Measurements from ENCODE around the gene SIGLEC14.
"Not testable (repeated sequence)": the region's sequence is repeated elsewhere in the genome, so short reads cannot be mapped to it uniquely, and the experiment has no call there.

The SIGLEC14 gene

GRCh38 chr19:51687791-51688670 lies 41.4 kb upstream of the SIGLEC14 start:
- intact Hi-C loops (cut with micrococcal nuclease) = no loop called here
- H3K9me3 Mint-ChIP-seq = no peaks in the 10 kb centered on the region
- peaks cover 77% of the 10 kb centered on the region for H3K27me3 Mint-ChIP-seq
- no peaks in the 10 kb centered on the region for H3K36me3 Mint-ChIP-seq (ENCODE audit: low read depth)
- H3K27ac Mint-ChIP-seq = peak overlapping the region; percentile 13
- peaks cover 39% of the 10 kb centered on the region for H3K4me1 Mint-ChIP-seq (ENCODE audit: low read depth)
- H3K4me3 Mint-ChIP-seq = peak overlapping the region; percentile 63

GRCh38 chr19:51686171-51686570 lies 39.5 kb upstream of the SIGLEC14 start:
- H3K4me1 Mint-ChIP-seq (ENCODE audit: low read depth) = peaks cover 29% of the 10 kb centered on the region
- H3K9me3 Mint-ChIP-seq = no peaks in the 10 kb centered on the region
- intact Hi-C loops (cut with micrococcal nuclease) = no loop called here
- no peaks in the 10 kb centered on the region for H3K36me3 Mint-ChIP-seq (ENCODE audit: low read depth)
- H3K27ac Mint-ChIP-seq = no peak overlapping the region
- H3K27me3 Mint-ChIP-seq = peaks cover 77% of the 10 kb centered on the region
- no peak overlapping the region for H3K4me3 Mint-ChIP-seq

- peaks cover 79% of the 10 kb centered on the region for H3K27me3 Mint-ChIP-seq
- H3K4me1 Mint-ChIP-seq (ENCODE audit: low read depth) = no peaks in the 10 kb centered on the region
- H3K9me3 Mint-ChIP-seq = no peaks in the 10 kb centered on the region
- no peaks in the 10 kb centered on the region for H3K36me3 Mint-ChIP-seq (ENCODE audit: low read depth)
- H3K4me3 Mint-ChIP-seq = no peak overlapping the region
- intact Hi-C loops (cut with micrococcal nuclease) = no loop called here
- no peak overlapping the region for H3K27ac Mint-ChIP-seq
These were observed 34.8 kb upstream of the SIGLEC14 start for GRCh38 chr19:51681286-51681941.

GRCh38 chr19:51680474-51680873 lies 33.8 kb upstream of the SIGLEC14 start:
- no peak overlapping the region for H3K4me3 Mint-ChIP-seq
- no peaks in the 10 kb centered on the region for H3K9me3 Mint-ChIP-seq
- peaks cover 79% of the 10 kb centered on the region for H3K27me3 Mint-ChIP-seq
- intact Hi-C loops (cut with micrococcal nuclease) = no loop called here
- no peaks in the 10 kb centered on the region for H3K36me3 Mint-ChIP-seq (ENCODE audit: low read depth)
- no peaks in the 10 kb centered on the region for H3K4me1 Mint-ChIP-seq (ENCODE audit: low read depth)
- no peak overlapping the region for H3K27ac Mint-ChIP-seq

GRCh38 chr19:51676566-51677083 lies 30.0 kb upstream of the SIGLEC14 start:
- Mint-ChIP-seq H3K4me3 (no peak overlapping the region), H3K9me3 (no peaks in the 10 kb centered on the region), H3K36me3 (ENCODE audit: low read depth) (no peaks in the 10 kb centered on the region), H3K27me3 (peaks cover 66% of the 10 kb centered on the region), H3K4me1 (ENCODE audit: low read depth) (no peaks in the 10 kb centered on the region), H3K27ac (no peak overlapping the region)
- intact Hi-C loops (cut with micrococcal nuclease) = no loop called here

- H3K9me3 Mint-ChIP-seq; H3K4me1 Mint-ChIP-seq (ENCODE audit: low read depth); H3K27ac Mint-ChIP-seq; H3K36me3 Mint-ChIP-seq (ENCODE audit: low read depth); H3K4me3 Mint-ChIP-seq; intact Hi-C loops (cut with micrococcal nuclease): not testable (repeated sequence)
- H3K27me3 Mint-ChIP-seq = peaks cover 64% of the 10 kb centered on the region
These were observed 29.4 kb upstream of the SIGLEC14 start for GRCh38 chr19:51675911-51676565.

GRCh38 chr19:51668216-51668615 lies 21.6 kb upstream of the SIGLEC14 start:
- Mint-ChIP-seq H3K36me3 (ENCODE audit: low read depth) (no peaks in the 10 kb centered on the region), H3K9me3 (no peaks in the 10 kb centered on the region), H3K4me1 (ENCODE audit: low read depth) (peaks cover 5% of the 10 kb centered on the region), H3K4me3 (no peak overlapping the region), H3K27ac (no peak overlapping the region), H3K27me3 (peaks cover 67% of the 10 kb centered on the region)
- intact Hi-C loops (cut with micrococcal nuclease) = loop anchor here (5.0 kb wide), 1 partner anchor 109 kb away; no protein-coding TSS in a partner anchor

GRCh38 chr19:51664997-51665396 lies 18.4 kb upstream of the SIGLEC14 start:
- Mint-ChIP-seq H3K4me3 (no peak overlapping the region), H3K4me1 (ENCODE audit: low read depth) (peaks cover 13% of the 10 kb centered on the region), H3K9me3 (no peaks in the 10 kb centered on the region), H3K27me3 (peaks cover 77% of the 10 kb centered on the region), H3K36me3 (ENCODE audit: low read depth) (no peaks in the 10 kb centered on the region), H3K27ac (no peak overlapping the region)
- intact Hi-C loops (cut with micrococcal nuclease) = loop anchor here (5.0 kb wide), 2 partner anchors 112 to 167 kb away; no protein-coding TSS in a partner anchor

GRCh38 chr19:51664131-51664530 lies 17.5 kb upstream of the SIGLEC14 start:
- Mint-ChIP-seq H3K4me3 (no peak overlapping the region), H3K36me3 (ENCODE audit: low read depth) (no peaks in the 10 kb centered on the region), H3K4me1 (ENCODE audit: low read depth) (peaks cover 13% of the 10 kb centered on the region), H3K27me3 (peaks cover 70% of the 10 kb centered on the region), H3K27ac (no peak overlapping the region), H3K9me3 (no peaks in the 10 kb centered on the region)
- intact Hi-C loops (cut with micrococcal nuclease) = loop anchor here (5.0 kb wide), 1 partner anchor 168 kb away; no protein-coding TSS in a partner anchor

GRCh38 chr19:51663650-51664049 lies 17.0 kb upstream of the SIGLEC14 start:
- no peaks in the 10 kb centered on the region for H3K9me3 Mint-ChIP-seq
- H3K27ac Mint-ChIP-seq = no peak overlapping the region
- peaks cover 66% of the 10 kb centered on the region for H3K27me3 Mint-ChIP-seq
- H3K4me1 Mint-ChIP-seq (ENCODE audit: low read depth) = peaks cover 15% of the 10 kb centered on the region
- intact Hi-C loops (cut with micrococcal nuclease) = loop anchor here (5.0 kb wide), 1 partner anchor 169 kb away; no protein-coding TSS in a partner anchor
- H3K36me3 Mint-ChIP-seq (ENCODE audit: low read depth) = no peaks in the 10 kb centered on the region
- H3K4me3 Mint-ChIP-seq = no peak overlapping the region

GRCh38 chr19:51660975-51661600 lies 14.5 kb upstream of the SIGLEC14 start:
- H3K27ac Mint-ChIP-seq = no peak overlapping the region
- H3K27me3 Mint-ChIP-seq = peaks cover 51% of the 10 kb centered on the region
- no peaks in the 10 kb centered on the region for H3K36me3 Mint-ChIP-seq (ENCODE audit: low read depth)
- H3K4me1 Mint-ChIP-seq (ENCODE audit: low read depth) = peaks cover 36% of the 10 kb centered on the region
- H3K4me3 Mint-ChIP-seq = no peak overlapping the region
- H3K9me3 Mint-ChIP-seq = no peaks in the 10 kb centered on the region
- intact Hi-C loops (cut with micrococcal nuclease) = loop anchor here (5.0 kb wide), 1 partner anchor 171 kb away; no protein-coding TSS in a partner anchor

- intact Hi-C loops (cut with micrococcal nuclease) = loop anchor here (5.0 kb wide), 1 partner anchor 232 kb away; no protein-coding TSS in a partner anchor
- no peak overlapping the region for H3K27ac Mint-ChIP-seq
- peaks cover 73% of the 10 kb centered on the region for H3K4me1 Mint-ChIP-seq (ENCODE audit: low read depth)
- H3K9me3 Mint-ChIP-seq = no peaks in the 10 kb centered on the region
- H3K36me3 Mint-ChIP-seq (ENCODE audit: low read depth) = no peaks in the 10 kb centered on the region
- peaks cover 10% of the 10 kb centered on the region for H3K27me3 Mint-ChIP-seq
- H3K4me3 Mint-ChIP-seq = no peak overlapping the region
These were observed 8.2 kb upstream of the SIGLEC14 start for GRCh38 chr19:51654783-51655182.

- no peak overlapping the region for H3K27ac Mint-ChIP-seq
- no peaks in the 10 kb centered on the region for H3K36me3 Mint-ChIP-seq (ENCODE audit: low read depth)
- peaks cover 79% of the 10 kb centered on the region for H3K4me1 Mint-ChIP-seq (ENCODE audit: low read depth)
- H3K9me3 Mint-ChIP-seq = no peaks in the 10 kb centered on the region
- intact Hi-C loops (cut with micrococcal nuclease) = loop anchor here (5.0 kb wide), 1 partner anchor 231 kb away; no protein-coding TSS in a partner anchor
- H3K27me3 Mint-ChIP-seq = peaks cover 10% of the 10 kb centered on the region
- H3K4me3 Mint-ChIP-seq = no peak overlapping the region
These were observed 6.5 kb upstream of the SIGLEC14 start for GRCh38 chr19:51653162-51653561.
